GM21528 (cell line): ENCODE data around the gene PRKACB.
"Not testable (repeated sequence)": the region's sequence is repeated elsewhere in the genome, so short reads cannot be mapped to it uniquely, and the experiment has no call there.

Experiments used
- ATAC-seq: cut with Tn5 transposase; IDR thresholded peaks from one replicate; pipeline ENCODE4 v1.9.1; 2021; ENCODE audit warnings: mild to moderate bottlenecking, moderate library complexity; ENCODE audit not compliant: unreplicated experiment, low FRiP score

PRKACB gene

DNA sequence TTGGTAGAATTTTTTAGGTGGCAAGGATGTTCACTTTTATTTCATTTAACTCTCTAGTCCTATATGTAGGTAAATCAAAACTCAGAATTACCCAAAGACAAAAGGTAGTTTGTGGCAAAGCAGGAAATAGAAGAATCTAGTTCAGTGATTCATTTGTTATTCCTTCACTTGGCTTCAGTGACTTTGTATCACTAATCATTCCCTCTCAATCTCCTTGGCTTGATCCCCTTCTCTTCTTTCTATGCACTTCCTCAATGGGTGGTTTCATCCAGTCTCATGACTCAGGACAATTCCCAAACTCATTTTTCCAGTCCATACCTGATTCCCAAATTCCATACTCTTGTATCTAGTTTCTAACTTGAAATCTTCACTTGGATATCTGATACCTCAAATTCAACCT, 64.9 kb downstream of the PRKACB start:
- ATAC-seq, result no peak

GRCh38 chr1:84214115-84214956, 70.3 kb downstream of the PRKACB start:
- no peak for ATAC-seq

GRCh38 chr1:84217239-84217638, 73.2 kb downstream of the PRKACB start:
- no peak for ATAC-seq

GRCh38 chr1:84223751-84224432, 79.8 kb downstream of the PRKACB start:
- no peak for ATAC-seq

DNA sequence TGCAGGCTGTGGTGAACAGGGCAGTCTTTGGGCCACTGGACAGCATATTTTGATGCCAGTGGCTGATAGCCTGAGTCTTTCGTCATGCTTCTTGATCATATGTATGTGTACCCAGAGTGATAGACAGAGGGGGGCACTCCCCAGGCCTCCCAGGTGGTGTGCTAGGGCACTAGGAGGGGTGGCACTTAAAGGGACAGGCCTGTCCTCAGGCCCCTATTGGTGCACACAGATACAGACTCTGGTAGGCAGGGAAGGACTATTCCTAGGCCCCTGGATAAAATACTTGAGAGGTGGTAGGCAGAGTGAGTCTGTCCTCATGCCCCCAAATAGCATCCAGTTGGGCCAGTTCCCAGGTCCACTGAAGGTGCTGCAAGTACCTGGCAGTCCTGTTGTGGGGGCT, 80.8 kb downstream of the PRKACB start:
- no peak for ATAC-seq

DNA sequence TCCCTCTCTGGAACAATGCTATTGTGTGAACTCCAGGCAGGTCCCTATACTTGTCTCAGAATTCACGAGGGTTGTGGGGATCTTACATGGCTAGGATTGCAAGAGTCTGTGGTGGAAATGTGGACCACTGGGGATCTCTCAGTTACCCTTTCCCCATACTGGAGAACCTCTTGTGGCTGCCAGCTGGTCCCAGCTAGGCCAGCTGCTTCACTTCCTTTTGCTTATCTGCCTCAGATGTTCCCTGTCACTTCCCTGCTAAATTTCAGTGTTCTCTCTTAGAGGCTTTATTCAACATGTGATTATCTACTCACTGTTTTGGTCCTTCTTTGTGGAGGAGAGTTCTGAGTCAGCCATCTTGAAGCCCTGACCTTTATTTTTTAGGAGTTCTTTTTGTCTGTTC, 81.6 kb downstream of the PRKACB start:
- no peak for ATAC-seq

GRCh38 chr1:84232676-84233075, 88.6 kb downstream of the PRKACB start:
- ATAC-seq, result not testable (repeated sequence)

DNA sequence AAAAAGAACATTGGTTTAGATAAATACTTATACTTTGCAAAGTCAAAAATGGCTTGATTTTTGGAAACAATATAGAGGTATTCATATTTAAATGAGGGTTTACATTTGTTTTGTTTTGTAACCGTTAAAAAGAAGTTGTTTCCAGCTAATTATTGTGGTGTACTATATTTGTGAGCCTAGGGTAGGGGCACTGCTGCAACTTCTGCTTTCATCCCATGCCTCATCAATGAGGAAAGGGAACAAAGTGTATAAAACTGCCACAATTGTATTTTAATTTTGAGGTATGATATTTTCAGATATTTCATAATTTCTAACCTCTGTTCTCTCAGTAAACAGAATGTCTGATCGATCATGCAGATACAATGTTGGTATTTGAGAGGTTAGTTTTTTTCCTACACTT, 92.2 kb downstream of the PRKACB start:
- ATAC-seq, result no peak

DNA sequence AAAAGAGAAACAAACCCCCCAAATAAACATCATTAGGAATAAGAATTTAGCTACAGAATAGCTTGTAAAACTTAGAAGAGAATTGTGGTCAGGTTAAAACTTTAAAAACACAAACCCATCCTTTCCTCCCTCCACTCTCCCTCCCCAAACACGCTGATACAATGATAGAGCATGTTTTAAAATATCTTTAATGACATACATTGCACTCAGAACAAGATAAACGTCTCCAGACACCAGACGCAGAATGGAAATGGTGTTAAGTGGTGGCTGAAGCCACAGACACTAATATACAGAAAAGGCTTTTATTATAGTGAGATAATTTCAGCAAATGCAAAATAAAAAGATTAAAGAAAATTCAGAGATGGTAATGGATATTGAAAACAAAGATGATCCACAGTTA, 98.6 kb downstream of the PRKACB start:
- ATAC-seq, result no peak

DNA sequence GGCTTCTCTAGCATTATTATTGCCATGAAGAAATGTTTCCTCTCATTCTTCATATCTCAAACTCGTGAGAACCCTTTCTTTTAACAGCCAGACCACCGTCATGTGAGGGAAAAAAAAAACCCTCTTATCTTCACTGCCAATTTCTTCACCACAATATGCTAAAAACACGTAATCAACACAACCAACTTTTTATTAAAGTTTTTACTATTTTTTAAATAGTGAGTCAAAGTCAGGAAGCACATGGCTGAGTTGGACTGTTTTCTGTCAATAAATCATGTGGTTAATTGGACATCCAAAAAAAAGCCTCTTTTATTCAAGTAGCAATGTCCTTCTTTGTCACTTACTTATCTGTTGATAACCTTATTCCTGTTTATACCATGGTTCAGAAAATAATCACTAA, 101.5 kb downstream of the PRKACB start:
- no peak for ATAC-seq

DNA sequence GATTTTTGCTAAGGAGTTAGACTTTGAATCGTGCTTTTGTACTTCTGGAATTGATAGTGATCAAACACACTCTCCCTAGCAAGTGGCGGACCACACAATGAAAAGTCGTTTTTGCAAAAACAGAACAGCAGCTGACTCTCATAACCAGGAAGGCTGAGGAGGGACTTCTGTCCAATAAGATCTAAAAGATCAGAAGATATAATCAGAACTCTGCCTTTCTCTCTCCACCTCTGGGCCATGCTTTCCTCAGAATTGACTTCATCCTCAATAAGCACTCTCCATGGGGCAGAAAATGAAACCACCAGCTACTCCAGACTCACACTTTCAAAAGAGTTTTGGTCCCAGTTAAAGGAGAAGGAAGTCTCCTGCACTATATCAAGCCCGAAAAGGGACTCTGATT, 102.1 kb downstream of the PRKACB start:
- ATAC-seq, result no peak

GRCh38 chr1:84247425-84248220, 103.6 kb downstream of the PRKACB start:
- ATAC-seq, result no peak

DNA sequence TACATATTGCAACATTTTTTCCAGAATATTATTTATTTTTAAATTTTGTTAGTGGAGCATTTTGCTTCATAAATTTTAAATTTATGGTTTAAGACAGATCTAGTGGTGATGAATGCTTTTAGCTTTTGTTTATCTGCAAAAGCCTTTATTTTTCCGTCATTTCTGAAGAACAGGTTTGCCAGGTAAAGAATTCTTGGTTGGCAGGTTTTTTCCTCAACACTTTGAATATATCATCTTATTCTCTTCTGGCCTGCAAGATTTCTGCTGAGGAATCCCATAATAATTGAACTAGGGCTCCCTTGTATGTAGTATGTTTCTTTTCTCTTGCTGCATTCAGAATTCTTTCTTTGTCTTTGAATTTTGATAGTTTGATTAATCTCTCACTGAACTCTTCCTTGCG, 106.6 kb downstream of the PRKACB start:
- ATAC-seq, result no peak

DNA sequence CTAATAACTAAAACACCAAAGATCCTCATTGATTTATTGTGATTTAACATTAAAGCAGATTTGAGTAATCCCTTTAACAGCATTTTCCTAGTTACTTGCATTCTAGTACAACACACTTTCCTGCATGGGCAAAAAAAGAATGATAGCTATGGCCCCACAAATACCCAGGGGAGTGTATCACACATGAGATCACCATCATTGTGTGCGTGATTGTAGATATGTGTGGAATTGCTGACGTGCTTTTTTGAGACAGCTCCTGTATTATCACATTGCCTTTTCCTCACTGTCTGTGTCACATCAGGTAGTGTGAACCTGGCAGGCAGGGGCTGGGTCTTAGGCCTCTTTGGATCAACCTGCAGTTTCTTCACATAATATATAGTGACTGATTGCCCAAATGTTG, 109.0 kb downstream of the PRKACB start:
- ATAC-seq, result no peak

- ATAC-seq, result no peak
These were observed 109.8 kb downstream of the PRKACB start for GRCh38 chr1:84253891-84254290.

DNA sequence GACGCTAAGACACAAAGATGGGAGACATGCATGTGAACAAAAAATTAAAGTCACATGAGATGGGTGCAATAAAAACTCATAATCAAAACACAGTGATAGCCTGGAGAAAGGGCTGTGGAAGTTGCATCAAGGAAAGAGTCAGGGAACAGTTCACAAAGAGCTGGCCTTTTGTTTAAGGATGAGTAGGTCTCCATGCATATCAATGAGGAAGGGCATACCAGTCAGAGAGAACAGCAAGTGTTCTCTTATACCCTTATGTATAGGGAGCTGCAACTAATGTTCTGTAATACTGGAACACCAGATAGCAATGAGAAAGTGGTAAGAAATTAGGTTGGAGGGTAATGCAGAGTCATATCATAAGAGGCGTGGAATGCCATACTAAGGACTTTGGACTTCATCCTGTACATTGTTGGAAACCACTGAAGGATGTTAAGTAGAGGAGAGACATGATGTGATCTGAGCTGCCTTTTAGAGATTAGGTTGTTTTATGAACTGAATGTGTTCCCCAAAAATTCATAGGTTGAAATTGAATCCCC, 110.7 kb downstream of the PRKACB start:
- no peak for ATAC-seq

GRCh38 chr1:84255582-84255981, 111.5 kb downstream of the PRKACB start:
- no peak for ATAC-seq

DNA sequence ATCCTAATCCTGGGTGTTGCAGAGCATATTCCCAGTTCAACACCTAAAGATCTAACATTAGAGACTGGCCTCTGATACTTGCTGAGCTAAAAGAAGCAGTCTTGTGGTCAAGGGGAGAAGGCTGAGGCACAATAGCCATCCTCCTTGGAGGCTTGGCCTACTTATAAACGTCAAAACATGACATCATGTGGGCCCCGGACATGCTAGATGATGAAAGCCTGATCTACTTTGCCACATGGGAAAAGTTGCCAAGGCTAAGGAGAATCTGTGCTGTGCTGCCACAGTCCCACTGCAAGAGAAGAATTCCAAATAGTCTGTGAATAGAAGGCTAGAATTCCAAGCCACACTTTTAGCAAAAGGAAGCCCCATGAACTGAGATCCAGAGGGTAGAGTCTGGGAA, 113.5 kb downstream of the PRKACB start:
- no peak for ATAC-seq

DNA sequence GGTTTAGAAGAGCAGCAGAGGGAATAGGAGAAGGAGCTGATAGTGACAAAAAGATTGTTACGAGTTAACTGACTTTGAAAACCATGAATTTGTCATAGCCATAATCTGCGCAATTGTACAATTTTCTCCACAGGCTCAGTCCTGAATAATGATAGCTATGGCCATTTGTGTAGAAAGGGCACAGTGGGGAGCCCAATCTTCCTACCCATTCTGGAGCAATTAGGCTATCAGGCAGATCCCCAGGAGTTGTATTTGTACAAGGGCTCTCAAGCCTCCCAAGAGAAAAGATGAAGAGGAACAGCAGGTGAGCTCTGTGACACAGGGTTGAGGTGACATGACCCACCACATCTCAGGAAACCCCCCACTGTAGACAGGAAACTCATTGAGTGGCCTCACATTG, 115.3 kb downstream of the PRKACB start:
- ATAC-seq, result no peak

- no peak for ATAC-seq
These were observed 115.9 kb downstream of the PRKACB start for GRCh38 chr1:84259989-84260388.
